ENCODE results near the gene MARVELD3. TPM values are rescaled to one million over a fixed set of nuclear protein-coding genes. Genes with fewer than 3 reads are reported as not detected.

MARVELD3 gene
- total and polyA plus RNA-seq, 2 of the 8 experiments (the other 6 are each of a cell fraction or from before 2014, with no cell fraction given), result 18.0 to 34.8 TPM

GRCh38 chr16:71629278-71630016, 3.5 kb downstream of the MARVELD3 start:
- DNase-seq (ENCODE audit: low read depth in 1 of 2, low spot score in 2 of 2), result no peak
- no peak overlapping the region for H3K4ac ChIP-seq (replicated peaks; ENCODE audit: insufficient read length, low read depth, low read length)
- no peak overlapping the region for H3K14ac ChIP-seq (ENCODE audit: insufficient read length)
- H3K4me3 ChIP-seq (ENCODE audit: extremely low read depth in 1 of 4, insufficient read depth in 2 of 4, low read depth in 3 of 4, low read length in 4 of 4), result no peak overlapping the region
- no peak overlapping the region for H4K8ac ChIP-seq (ENCODE audit: extremely low read depth, insufficient read depth, low read length)
- no peak overlapping the region for H3K18ac ChIP-seq (ENCODE audit: extremely low read depth, low read length)
- ChIA-PET CTCF (ENCODE audit: partially characterized antibody) (interaction anchor here (0.9 to 3.2 kb wide), 5 partner anchors 8 to 89 kb away, joined by 3 to 26 read pairs (median 5); no protein-coding TSS in a partner anchor), POLR2A (ENCODE audit: partially characterized antibody) (interaction anchor here (1.5 to 2.1 kb wide), 3 partner anchors 14 to 23 kb away, joined by 4 to 11 read pairs (median 5); no protein-coding TSS in a partner anchor)
- no peaks in the 10 kb centered on the region for H4K20me1 ChIP-seq (replicated peaks in 1 of 2; ENCODE audit: control insufficient read depth in 1 of 2, insufficient read depth in 2 of 2, low read length in 2 of 2)
- H3K79me1 ChIP-seq (ENCODE audit: low read depth, low read length), result no peaks in the 10 kb centered on the region; the same call in none of the 2 replicates
- H2AK5ac ChIP-seq (ENCODE audit: low read depth, low read length), result no peak overlapping the region
- no peak overlapping the region for H3K23ac ChIP-seq (ENCODE audit: insufficient read length)
- no peak overlapping the region for H2AFZ ChIP-seq (ENCODE audit: low read length)
- H4K91ac ChIP-seq (replicated peaks; ENCODE audit: insufficient read length, low read length), result no peak overlapping the region
- H3K79me2 ChIP-seq (ENCODE audit: control insufficient read depth in 1 of 2, insufficient read depth in 2 of 2, low read length in 2 of 2), result peaks cover 0 to 21% of the 10 kb centered on the region in 2 experiments; a peak in 2 of 4 replicates
- H2BK12ac ChIP-seq (ENCODE audit: low read depth, low read length), result no peak overlapping the region
- no peak overlapping the region for H3K56ac ChIP-seq (replicated peaks; ENCODE audit: insufficient read length, low read depth, low read length)
- no peak overlapping the region for H3K4me2 ChIP-seq (ENCODE audit: insufficient read depth in 1 of 2, low read depth in 2 of 2, low read length in 2 of 2)
- H3K9ac ChIP-seq (replicated peaks in 1 of 4; ENCODE audit: extremely low read depth in 1 of 4, low read depth in 3 of 4, low read length in 3 of 4), result no peak overlapping the region
- H4K5ac ChIP-seq (ENCODE audit: insufficient read length, low read depth, low read length), result no peak overlapping the region
- H3K36me3 ChIP-seq (ENCODE audit: control insufficient read depth in 2 of 4, insufficient read depth in 4 of 4, low read length in 3 of 4), result peaks cover 2 to 38% (median 13%) of the 10 kb centered on the region in 4 experiments; a peak in 7 of 8 replicates
- WGBS, 2 experiments (ENCODE audit: extremely low coverage in 1 of 2, insufficient coverage in 1 of 2, insufficient read length in 1 of 2, insufficient replicate concordance in 2 of 2, low coverage in 1 of 2, low lambda C conversion rate in 2 of 2, missing lambda C conversion rate in 1 of 2), result 86% methylated on average over 10 of the region's 11 CpGs; no CpG with 5 or more reads in 1 of the 2 experiments
- H2BK20ac ChIP-seq (ENCODE audit: low read length), result no peak overlapping the region
- peaks cover 8% of the 10 kb centered on the region for H3K23me2 ChIP-seq (ENCODE audit: low read depth, low read length)
- H3K4me1 ChIP-seq (replicated peaks in 1 of 4; ENCODE audit: control insufficient read depth in 3 of 4, insufficient read depth in 4 of 4, low read length in 3 of 4), result peaks cover 0 to 12% (median 6%) of the 10 kb centered on the region in 4 experiments; a peak in 6 of 7 replicates
- no peak overlapping the region for H2BK5ac ChIP-seq (ENCODE audit: low read depth, low read length)
- FAIRE-seq, result no peak
- H3K27ac ChIP-seq (ENCODE audit: low read depth, low read length), result no peak overlapping the region
- no peak overlapping the region for H2BK120ac ChIP-seq (replicated peaks; ENCODE audit: low read depth, low read length)
- H3K9me3 ChIP-seq (ENCODE audit: insufficient read depth in 2 of 2, low read depth in 1 of 2, low read length in 1 of 2), result no peaks in the 10 kb centered on the region
- no peaks in the 10 kb centered on the region for H3K27me3 ChIP-seq (replicated peaks in 1 of 4; ENCODE audit: control insufficient read depth in 3 of 4, extremely low read depth in 1 of 4, insufficient read depth in 3 of 4, low read length in 3 of 4)
- no peak overlapping the region for H2BK15ac ChIP-seq (ENCODE audit: low read length)
- TF ChIP-seq TAF1 (IDR thresholded peaks at IDR 0.05; ENCODE audit: low read depth, low read length) (no peak), BCL11A (IDR thresholded peaks at IDR 0.05; ENCODE audit: low read depth in 2 of 2, low read length in 2 of 2) (no peak), SUZ12 (IDR thresholded peaks at IDR 0.05; ENCODE audit: low read length) (no peak), BACH1 (IDR thresholded peaks at IDR 0.05; ENCODE audit: low read length) (no peak), EZH2 (IDR thresholded peaks at IDR 0.05; ENCODE audit: low read depth, low read length, severe bottlenecking) (no peak), POU5F1 (IDR thresholded peaks at IDR 0.05; ENCODE audit: low read depth, low read length) (no peak), MAFK (IDR thresholded peaks at IDR 0.05; ENCODE audit: low read depth, low read length) (no peak), JUN (IDR thresholded peaks at IDR 0.05; ENCODE audit: low read depth, low read length) (no peak), SIX5 (IDR thresholded peaks at IDR 0.05; ENCODE audit: low read depth, low read length) (no peak), RNF2 (IDR thresholded peaks at IDR 0.05; ENCODE audit: borderline replicate concordance, low read depth, low read length, missing control alignments, poor library complexity, severe bottlenecking) (no peak), CTBP2 (IDR thresholded peaks at IDR 0.05; ENCODE audit: borderline replicate concordance, insufficient read depth, insufficient read length, low read length) (no peak)

Data from H1 (cell line).